Measurements from ENCODE around the gene IST1.

Gene IST1

GRCh38 chr16:71919035-71919434, 23.7 kb downstream of the IST1 start:
- no peak for DNase-seq (ENCODE audit: low read depth)

GRCh38 chr16:71920658-71921057, 25.3 kb downstream of the IST1 start:
- DNase-seq (ENCODE audit: low read depth), result no peak

GRCh38 chr16:71923941-71924690, 28.8 kb downstream of the IST1 start:
- peak; percentile 50 for DNase-seq (ENCODE audit: low read depth)

- no peak for DNase-seq (ENCODE audit: low read depth)
Measured at GRCh38 chr16:71924710-71925109, 29.4 kb downstream of the IST1 start.

- peak; percentile 85 for DNase-seq (ENCODE audit: low read depth)
Measured at GRCh38 chr16:71927383-71927782, 32.1 kb downstream of the IST1 start.

GRCh38 chr16:71927787-71928186, 32.5 kb downstream of the IST1 start:
- no peak for DNase-seq (ENCODE audit: low read depth)

GRCh38 chr16:71929048-71929447, 33.7 kb downstream of the IST1 start:
- DNase-seq (ENCODE audit: low read depth), result peak; percentile 70

- no peak for DNase-seq (ENCODE audit: low read depth)
Measured at GRCh38 chr16:71930013-71930563, 34.8 kb downstream of the IST1 start.

GRCh38 chr16:71931001-71931400, 35.7 kb downstream of the IST1 start:
- no peak for DNase-seq (ENCODE audit: low read depth)

GRCh38 chr16:71931599-71931998, 36.3 kb downstream of the IST1 start:
- DNase-seq (ENCODE audit: low read depth), result no peak

- no peak for DNase-seq (ENCODE audit: low read depth)
Measured at GRCh38 chr16:71933017-71933416, 37.7 kb downstream of the IST1 start.

GRCh38 chr16:71933913-71934695, 38.8 kb downstream of the IST1 start:
- DNase-seq (ENCODE audit: low read depth), result no peak

- no peak for DNase-seq (ENCODE audit: low read depth)
Measured at GRCh38 chr16:71937868-71938510, 42.7 kb downstream of the IST1 start.

GRCh38 chr16:71943887-71944286, 48.6 kb downstream of the IST1 start:
- DNase-seq (ENCODE audit: low read depth), result no peak

- no peak for DNase-seq (ENCODE audit: low read depth)
Measured at GRCh38 chr16:71945616-71946015, 50.3 kb downstream of the IST1 start.

GRCh38 chr16:71952825-71953224, 57.5 kb downstream of the IST1 start:
- DNase-seq (ENCODE audit: low read depth), result no peak

- no peak for DNase-seq (ENCODE audit: low read depth)
Measured at GRCh38 chr16:71954180-71954579, 58.8 kb downstream of the IST1 start.

- no peak for DNase-seq (ENCODE audit: low read depth)
Measured at GRCh38 chr16:71954699-71955195, 59.4 kb downstream of the IST1 start.

GRCh38 chr16:71956486-71956885, 61.2 kb downstream of the IST1 start:
- DNase-seq (ENCODE audit: low read depth), result peak; percentile 18

GRCh38 chr16:71961066-71962039, 66.0 kb downstream of the IST1 start:
- DNase-seq (ENCODE audit: low read depth), result peak; percentile 89

Measured in fibroblast of gingiva (primary cell).